Smooth muscle cell (in vitro differentiated cells): Measurements from ENCODE around the gene FCMR. TPM values are rescaled to one million over a fixed set of nuclear protein-coding genes. Genes with fewer than 3 reads are reported as not detected.

Source experiments
- DNase-seq: peaks from one replicate; lab custom pipeline; 2025; ENCODE audit not compliant: unreplicated experiment; lab: John Stamatoyannopoulos, UW
- H2AFZ ChIP-seq: fragments of 200-600 bp; sonication (generic); 2 replicates; pipeline ENCODE4 v1.6.0; 2016; ENCODE audit warnings: antibody characterized with exemption, low read depth, mild to moderate bottlenecking
- H3F3A ChIP-seq: fragments of 200-600 bp; sonication (generic); 2 replicates; pipeline ENCODE4 v1.6.0; 2017; ENCODE audit warnings: antibody characterized with exemption, low read depth
- H3K27ac ChIP-seq: fragments of 200-600 bp; sonication (generic); 2 replicates; pipeline ENCODE4 v1.5.1; 2016; ENCODE audit warnings: low read depth, mild to moderate bottlenecking
- H3K27me3 ChIP-seq: fragments of 200-600 bp; sonication (generic); 2 replicates; pipeline ENCODE4 v1.6.1; 2016; ENCODE audit warnings: low read depth, mild to moderate bottlenecking
- H3K36me3 ChIP-seq: fragments of 200-600 bp; sonication (generic); 2 replicates; pipeline ENCODE4 v1.5.1; 2016; ENCODE audit warnings: low read depth
- H3K4me1 ChIP-seq: fragments of 200-600 bp; sonication (generic); 2 replicates; pipeline ENCODE4 v1.5.1; 2016; ENCODE audit warnings: low read depth
- H3K4me2 ChIP-seq: fragments of 200-600 bp; sonication (generic); 2 replicates; pipeline ENCODE4 v1.6.0; 2016; ENCODE audit warnings: mild to moderate bottlenecking
- H3K4me3 ChIP-seq: fragments of 200-600 bp; sonication (generic); 2 replicates; pipeline ENCODE4 v1.5.1; 2016; ENCODE audit warnings: mild to moderate bottlenecking
- H3K79me2 ChIP-seq: fragments of 200-600 bp; sonication (generic); 2 replicates; pipeline ENCODE4 v1.6.0; 2016; ENCODE audit warnings: low read depth, mild to moderate bottlenecking
- H3K9ac ChIP-seq: fragments of 200-600 bp; sonication (generic); 2 replicates; pipeline ENCODE4 v1.6.0; 2016; ENCODE audit warnings: low read depth
- H3K9me3 ChIP-seq: fragments of 200-600 bp; sonication (generic); replicated peaks from 2 replicates; pipeline ENCODE4 v1.5.1; 2016; ENCODE audit warnings: low read depth
- H4K20me1 ChIP-seq: fragments of 200-600 bp; sonication (generic); 2 replicates; pipeline ENCODE4 v1.6.0; 2016; ENCODE audit warnings: low read depth
- CTCF ChIP-seq: fragments of 200-600 bp; sonication (generic); IDR thresholded peaks from 2 replicates; pipeline ENCODE4 v1.5.1; 2017; ENCODE audit warnings: borderline replicate concordance, mild to moderate bottlenecking, antibody characterized with exemption; ENCODE audit not compliant: insufficient read depth, poor library complexity, severe bottlenecking
- WGBS: methylation state at CpG from one replicate; pipeline ENCODE4 v1.1.7; 2016; ENCODE audit warnings: low lambda C conversion rate; 5-methylcytosine and 5-hydroxymethylcytosine counted together
- polyA plus RNA-seq: library from polyadenylated mRNA; unstranded; fragments of >200 nt; fragmentation: Nextera tagmentation; extraction: Ambion mirVana; gene quantifications from 2 replicates; pipeline ENCODE4 v1.2.1, GENCODE V29; 2016
- total RNA-seq: library from RNA; depleted of rRNA; stranded (reverse); fragments of >200 nt; gene quantifications from 2 replicates; pipeline ENCODE4 v1.2.3, GENCODE V29; 2014

The FCMR gene
- total and polyA plus RNA-seq, 2 experiments from 2014 or later: 1.6 TPM; not detected in 1

GRCh38 chr1:206909161-206909882, 12.4 kb downstream of the FCMR start:
- no peaks in the 10 kb centered on the region for H4K20me1 ChIP-seq
- H2AFZ ChIP-seq: peak overlapping the region; percentile 65
- peak overlapping the region; percentile 98 for H3K4me2 ChIP-seq
- peaks cover 40% of the 10 kb centered on the region for H3K27me3 ChIP-seq
- no peak overlapping the region for H3K27ac ChIP-seq
- no peaks in the 10 kb centered on the region for H3K36me3 ChIP-seq
- peak overlapping the region; percentile 59 for H3K4me3 ChIP-seq
- H3K4me1 ChIP-seq: no peaks in the 10 kb centered on the region
- no peaks in the 10 kb centered on the region for H3K9me3 ChIP-seq
- H3K79me2 ChIP-seq: no peaks in the 10 kb centered on the region
- peak; percentile 4 for TF ChIP-seq CTCF
- H3F3A ChIP-seq: no peaks in the 10 kb centered on the region
- WGBS: 1% methylated on average over 60 of the region's 69 CpGs
- H3K9ac ChIP-seq: peak overlapping the region; percentile 45
- DNase-seq: no peak

GRCh38 chr1:206908038-206908437, 13.7 kb downstream of the FCMR start:
- Histone ChIP-seq H3K4me1 (no peaks in the 10 kb centered on the region), H2AFZ (no peak overlapping the region)
- WGBS: 92% methylated on average over 10 of the region's 10 CpGs

GRCh38 chr1:206907304-206907991, 14.3 kb downstream of the FCMR start:
- DNase-seq: no peak
- Histone ChIP-seq H3F3A (no peaks in the 10 kb centered on the region), H3K4me1 (no peaks in the 10 kb centered on the region), H3K27ac (no peak overlapping the region), H2AFZ (no peak overlapping the region), H3K9me3 (no peaks in the 10 kb centered on the region), H3K4me3 (no peak overlapping the region), H3K4me2 (no peak overlapping the region), H3K36me3 (no peaks in the 10 kb centered on the region), H3K79me2 (no peaks in the 10 kb centered on the region), H4K20me1 (no peaks in the 10 kb centered on the region), H3K27me3 (peaks cover 23% of the 10 kb centered on the region), H3K9ac (no peak overlapping the region)
- WGBS: 86% methylated on average over 23 of the region's 23 CpGs
- peak; percentile 15 for TF ChIP-seq CTCF

More at GRCh38 chr1:206908038-206908437, 13.7 kb downstream of the FCMR start:
- Histone ChIP-seq H3K27ac (no peak overlapping the region), H3K9ac (no peak overlapping the region), H3K36me3 (no peaks in the 10 kb centered on the region), H3F3A (no peaks in the 10 kb centered on the region), H3K4me2 (no peak overlapping the region), H3K79me2 (no peaks in the 10 kb centered on the region), H3K27me3 (peaks cover 28% of the 10 kb centered on the region), H4K20me1 (no peaks in the 10 kb centered on the region), H3K4me3 (no peak overlapping the region), H3K9me3 (no peaks in the 10 kb centered on the region)
- DNase-seq: no peak
- TF ChIP-seq CTCF: no peak
